ENCODE data around the gene PDPK1. TPM values are rescaled to one million over a fixed set of nuclear protein-coding genes. Genes with fewer than 3 reads are reported as not detected.

PDPK1 gene
- total RNA-seq, 1 experiment from 2014 or later, result 32.3 TPM

DNA sequence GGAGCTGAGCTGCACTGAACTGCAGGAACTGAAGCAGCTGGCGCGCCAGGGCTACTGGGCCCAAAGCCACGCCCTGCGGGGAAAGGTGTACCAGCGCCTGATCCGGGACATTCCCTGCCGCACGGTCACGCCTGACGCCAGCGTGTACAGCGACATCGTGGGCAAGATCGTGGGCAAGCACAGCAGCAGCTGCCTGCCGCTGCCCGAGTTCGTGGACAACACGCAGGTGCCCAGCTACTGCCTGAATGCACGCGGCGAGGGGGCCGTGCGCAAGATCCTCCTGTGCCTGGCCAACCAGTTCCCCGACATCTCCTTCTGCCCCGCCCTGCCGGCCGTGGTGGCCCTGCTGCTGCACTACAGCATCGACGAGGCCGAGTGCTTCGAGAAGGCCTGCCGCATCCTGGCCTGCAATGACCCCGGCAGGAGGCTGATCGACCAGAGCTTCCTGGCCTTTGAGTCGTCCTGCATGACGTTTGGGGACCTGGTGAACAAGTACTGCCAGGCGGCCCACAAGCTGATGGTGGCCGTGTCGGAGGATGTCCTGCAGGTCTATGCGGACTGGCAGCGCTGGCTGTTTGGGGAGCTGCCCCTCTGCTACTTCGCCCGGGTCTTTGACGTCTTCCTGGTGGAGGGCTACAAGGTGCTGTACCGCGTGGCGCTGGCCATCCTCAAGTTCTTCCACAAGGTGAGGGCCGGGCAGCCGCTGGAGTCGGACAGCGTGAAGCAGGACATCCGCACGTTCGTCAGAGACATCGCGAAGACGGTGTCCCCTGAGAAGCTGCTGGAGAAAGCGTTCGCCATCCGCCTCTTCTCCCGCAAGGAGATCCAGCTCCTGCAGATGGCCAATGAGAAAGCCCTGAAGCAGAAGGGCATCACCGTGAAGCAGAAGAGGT is 41.4 kb upstream of the PDPK1 start:
- Mint-ChIP-seq H3K27me3 (ENCODE audit: insufficient read depth, unreplicated experiment) (no peaks in the 10 kb centered on the region), H3K4me1 (ENCODE audit: insufficient read depth, unreplicated experiment) (peaks cover 5% of the 10 kb centered on the region), H3K36me3 (ENCODE audit: insufficient read depth, unreplicated experiment) (peaks cover 13% of the 10 kb centered on the region), H3K27ac (ENCODE audit: low read depth, unreplicated experiment) (no peak overlapping the region), H3K4me3 (ENCODE audit: unreplicated experiment) (no peak overlapping the region), H3K9me3 (ENCODE audit: unreplicated experiment) (no peaks in the 10 kb centered on the region)
- DNase-seq (ENCODE audit: unreplicated experiment), result no peak
- CTCF ChIA-PET, result interaction anchor here (0.6 to 0.7 kb wide), 2 partner anchors 66 to 69 kb away, joined by 3 read pairs; no protein-coding TSS in a partner anchor
- intact Hi-C loops (cut with micrococcal nuclease), result no loop called here
- no peak for TF ChIP-seq CTCF (IDR thresholded peaks at IDR 0.05; ENCODE audit: unreplicated experiment)
- no TSS peak for BruUV-seq (replicated peaks)
- POLR2A ChIA-PET, result interaction anchor here (0.6 kb wide), 1 partner anchor 302 kb away, joined by 3 read pairs; no protein-coding TSS in a partner anchor

DNA sequence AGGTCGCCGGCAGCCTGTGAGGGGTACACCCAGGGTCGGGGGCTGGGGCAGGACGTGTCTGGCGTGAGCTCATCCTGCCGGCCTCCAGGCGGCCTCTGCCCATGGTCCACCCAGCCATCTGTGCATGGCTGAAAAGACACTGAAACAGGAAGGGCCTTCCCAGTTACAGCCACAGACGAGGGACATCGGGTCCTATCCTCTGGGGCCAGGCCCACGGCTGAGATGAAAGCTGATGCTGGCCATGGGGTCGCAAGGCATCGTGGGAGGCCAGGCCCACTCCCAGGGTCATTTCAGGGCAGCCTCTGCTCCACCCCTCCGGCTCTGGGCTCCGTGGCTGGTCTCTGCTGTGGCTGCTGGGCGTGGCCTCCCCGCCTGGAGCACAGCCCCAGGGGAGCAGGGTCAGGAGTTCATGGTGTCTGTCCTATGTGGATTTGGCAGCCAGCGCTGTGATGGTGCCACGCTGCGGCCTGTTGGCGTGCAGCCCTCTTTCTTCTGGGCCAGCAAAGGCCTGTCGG is 40.6 kb upstream of the PDPK1 start:
- POLR2A ChIA-PET, result interaction anchor here (0.6 kb wide), 1 partner anchor 302 kb away, joined by 3 read pairs; no protein-coding TSS in a partner anchor

GRCh38 chr16:2497695-2498484 is 39.9 kb upstream of the PDPK1 start:
- H3K4me1 Mint-ChIP-seq (ENCODE audit: insufficient read depth, unreplicated experiment), result peaks cover 5% of the 10 kb centered on the region
- CTCF ChIA-PET, result no interaction called here
- no TSS peak for BruUV-seq (replicated peaks)
- no peak overlapping the region for H3K4me3 Mint-ChIP-seq (ENCODE audit: unreplicated experiment)
- intact Hi-C loops (cut with micrococcal nuclease), result no loop called here
- no peak for TF ChIP-seq CTCF (IDR thresholded peaks at IDR 0.05; ENCODE audit: unreplicated experiment)
- no peaks in the 10 kb centered on the region for H3K9me3 Mint-ChIP-seq (ENCODE audit: unreplicated experiment)
- DNase-seq (ENCODE audit: unreplicated experiment), result no peak
- POLR2A ChIA-PET, result no interaction called here
- no peaks in the 10 kb centered on the region for H3K27me3 Mint-ChIP-seq (ENCODE audit: insufficient read depth, unreplicated experiment)
- H3K27ac Mint-ChIP-seq (ENCODE audit: low read depth, unreplicated experiment), result no peak overlapping the region
- peaks cover 13% of the 10 kb centered on the region for H3K36me3 Mint-ChIP-seq (ENCODE audit: insufficient read depth, unreplicated experiment)

More for the DNA sequence above, 40.6 kb upstream of the PDPK1 start:
- BruUV-seq (replicated peaks), result no TSS peak
- DNase-seq (ENCODE audit: unreplicated experiment), result no peak
- CTCF ChIA-PET, result interaction anchor here (0.7 kb wide), 1 partner anchor 70 kb away, joined by 3 read pairs; no protein-coding TSS in a partner anchor
- no peak for TF ChIP-seq CTCF (IDR thresholded peaks at IDR 0.05; ENCODE audit: unreplicated experiment)
- Mint-ChIP-seq H3K27me3 (ENCODE audit: insufficient read depth, unreplicated experiment) (no peaks in the 10 kb centered on the region), H3K36me3 (ENCODE audit: insufficient read depth, unreplicated experiment) (peaks cover 13% of the 10 kb centered on the region), H3K27ac (ENCODE audit: low read depth, unreplicated experiment) (no peak overlapping the region), H3K4me1 (ENCODE audit: insufficient read depth, unreplicated experiment) (peaks cover 5% of the 10 kb centered on the region), H3K4me3 (ENCODE audit: unreplicated experiment) (no peak overlapping the region), H3K9me3 (ENCODE audit: unreplicated experiment) (no peaks in the 10 kb centered on the region)
- intact Hi-C loops (cut with micrococcal nuclease), result no loop called here

Measured in MCF 10A (cell line).